ENCODE data around the gene CHRNG.

Gene CHRNG

GRCh38 chr2:232519581-232520438 lies 19.7 kb upstream of the CHRNG start, which contains the start of gene PRSS56:
PRSS56 (plus strand) TSS chr2:232520388; CDS start chr2:232520599, 211 bp downstream.
- Mint-ChIP-seq H3K9me3 (no peaks in the 10 kb centered on the region), H3K4me1 (peaks cover 5% of the 10 kb centered on the region), H3K27ac (no peak within 1 kb of the TSS), H3K4me3 (no peak within 1 kb of the TSS), H3K27me3 (peaks cover 31% of the 10 kb centered on the region), H3K36me3 (ENCODE audit: low read depth) (no peaks in the 10 kb centered on the region)
- DNase-seq = no peak
- ATAC-seq = no peak

DNA sequence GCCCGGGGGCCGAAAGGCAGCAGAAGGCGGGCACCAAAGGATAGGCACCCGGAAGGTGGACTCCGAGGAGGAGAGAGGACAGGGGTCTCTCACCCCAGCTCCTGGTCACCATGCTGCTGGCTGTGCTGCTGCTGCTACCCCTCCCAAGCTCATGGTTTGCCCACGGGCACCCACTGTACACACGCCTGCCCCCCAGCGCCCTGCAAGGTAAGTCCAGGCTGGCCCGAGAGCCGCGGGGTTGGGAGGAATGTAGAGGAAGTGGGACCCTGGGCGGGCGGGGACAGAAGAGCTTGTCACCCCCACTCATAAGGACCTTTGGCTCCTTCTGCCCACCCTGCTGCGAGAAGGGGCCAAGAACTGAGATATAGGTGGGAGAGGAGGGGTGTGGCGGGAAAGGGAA lies 19.0 kb upstream of the CHRNG start:
- no peak for ATAC-seq
- no peaks in the 10 kb centered on the region for H3K36me3 Mint-ChIP-seq (ENCODE audit: low read depth)
- no peak for DNase-seq
- no peak overlapping the region for H3K4me3 Mint-ChIP-seq
- no peaks in the 10 kb centered on the region for H3K9me3 Mint-ChIP-seq
- H3K4me1 Mint-ChIP-seq = peaks cover 5% of the 10 kb centered on the region
- H3K27me3 Mint-ChIP-seq = peaks cover 32% of the 10 kb centered on the region
- H3K27ac Mint-ChIP-seq = no peak overlapping the region

DNA sequence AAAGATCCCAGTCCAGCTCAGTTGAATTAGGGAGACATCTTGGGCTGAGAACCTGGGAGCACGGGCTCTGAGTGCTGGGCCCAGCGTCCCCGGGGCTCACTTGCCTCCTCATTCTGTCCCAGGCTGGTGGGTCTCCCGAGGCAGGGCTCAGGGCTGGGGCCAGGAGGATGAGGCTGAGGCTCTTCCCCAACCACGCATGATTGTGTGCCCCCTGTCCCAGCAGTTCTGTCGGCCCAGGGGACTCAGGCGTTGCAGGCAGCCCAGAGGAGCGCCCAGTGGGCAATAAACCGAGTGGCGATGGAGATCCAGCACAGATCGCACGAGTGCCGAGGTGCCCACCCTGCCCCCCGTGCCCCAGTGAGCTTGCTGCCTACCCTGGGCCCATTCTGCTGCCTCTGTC lies 18.4 kb upstream of the CHRNG start:
- Mint-ChIP-seq H3K4me3 (no peak overlapping the region), H3K9me3 (no peaks in the 10 kb centered on the region), H3K27ac (no peak overlapping the region), H3K36me3 (ENCODE audit: low read depth) (no peaks in the 10 kb centered on the region), H3K27me3 (peaks cover 34% of the 10 kb centered on the region), H3K4me1 (peaks cover 5% of the 10 kb centered on the region)
- no peak for DNase-seq
- ATAC-seq = no peak

DNA sequence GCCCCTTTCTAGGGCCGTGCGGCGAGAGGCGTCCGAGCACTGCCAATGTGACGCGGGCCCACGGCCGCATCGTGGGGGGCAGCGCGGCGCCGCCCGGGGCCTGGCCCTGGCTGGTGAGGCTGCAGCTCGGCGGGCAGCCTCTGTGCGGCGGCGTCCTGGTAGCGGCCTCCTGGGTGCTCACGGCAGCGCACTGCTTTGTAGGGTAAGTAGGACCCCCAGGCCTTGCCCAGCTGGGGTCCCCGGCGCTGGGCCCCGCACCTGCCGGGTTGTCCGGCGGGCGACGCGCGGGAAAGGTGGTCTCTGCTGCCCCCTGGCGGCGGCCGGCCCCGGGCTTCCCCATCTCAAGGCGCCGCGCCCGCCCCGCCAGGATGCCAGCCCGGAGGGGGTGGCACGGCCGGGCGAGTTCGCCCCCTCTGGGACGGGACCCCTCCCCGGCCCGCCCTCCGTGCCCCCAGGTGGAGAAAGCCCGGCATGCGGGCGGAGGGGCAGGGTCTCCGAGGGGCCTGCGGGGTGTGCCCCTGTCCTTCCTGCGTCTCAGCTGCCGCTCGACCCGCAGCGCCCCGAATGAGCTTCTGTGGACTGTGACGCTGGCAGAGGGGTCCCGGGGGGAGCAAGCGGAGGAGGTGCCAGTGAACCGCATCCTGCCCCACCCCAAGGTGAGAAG lies 17.4 kb upstream of the CHRNG start:
- H3K27ac Mint-ChIP-seq = no peak overlapping the region
- H3K9me3 Mint-ChIP-seq = no peaks in the 10 kb centered on the region
- H3K36me3 Mint-ChIP-seq (ENCODE audit: low read depth) = no peaks in the 10 kb centered on the region
- peaks cover 41% of the 10 kb centered on the region for H3K27me3 Mint-ChIP-seq
- ATAC-seq (peak; percentile 57), DNase-seq (peak; percentile 82)
- peaks cover 5% of the 10 kb centered on the region for H3K4me1 Mint-ChIP-seq
- H3K4me3 Mint-ChIP-seq = no peak overlapping the region

DNA sequence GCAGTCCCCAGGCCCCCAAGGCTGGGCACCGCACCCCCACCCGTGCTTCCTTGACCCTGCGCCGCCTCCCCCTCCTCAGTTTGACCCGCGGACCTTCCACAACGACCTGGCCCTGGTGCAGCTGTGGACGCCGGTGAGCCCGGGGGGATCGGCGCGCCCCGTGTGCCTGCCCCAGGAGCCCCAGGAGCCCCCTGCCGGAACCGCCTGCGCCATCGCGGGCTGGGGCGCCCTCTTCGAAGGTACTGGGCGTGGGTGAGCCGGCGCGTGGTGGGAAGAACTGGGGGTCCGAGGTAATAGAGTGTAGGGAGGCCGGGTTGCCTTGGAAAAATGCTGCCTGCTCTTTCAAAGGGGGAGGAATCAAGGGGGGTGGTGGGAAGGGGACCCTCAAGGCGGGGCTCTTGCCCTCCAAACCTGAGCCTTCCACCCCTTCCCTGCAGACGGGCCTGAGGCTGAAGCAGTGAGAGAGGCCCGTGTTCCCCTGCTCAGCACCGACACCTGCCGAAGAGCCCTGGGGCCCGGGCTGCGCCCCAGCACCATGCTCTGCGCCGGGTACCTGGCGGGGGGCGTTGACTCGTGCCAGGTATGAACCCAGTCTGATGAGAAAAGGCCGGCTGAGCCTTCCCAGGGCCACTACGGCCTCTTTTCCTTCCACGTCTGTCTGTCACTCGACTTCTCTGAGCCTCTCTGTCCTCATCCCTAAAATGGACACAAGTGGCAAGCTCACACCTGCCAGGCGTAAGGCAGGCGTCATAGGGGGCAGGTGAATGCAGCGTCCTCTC lies 16.7 kb upstream of the CHRNG start:
- DNase-seq (no peak), ATAC-seq (no peak)
- H3K4me3 Mint-ChIP-seq = no peak overlapping the region
- H3K9me3 Mint-ChIP-seq = no peaks in the 10 kb centered on the region
- H3K27ac Mint-ChIP-seq = no peak overlapping the region
- no peaks in the 10 kb centered on the region for H3K36me3 Mint-ChIP-seq (ENCODE audit: low read depth)
- peaks cover 44% of the 10 kb centered on the region for H3K27me3 Mint-ChIP-seq
- H3K4me1 Mint-ChIP-seq = peaks cover 5% of the 10 kb centered on the region

- Mint-ChIP-seq H3K27me3 (peaks cover 48% of the 10 kb centered on the region), H3K27ac (no peak overlapping the region), H3K9me3 (no peaks in the 10 kb centered on the region), H3K4me1 (peaks cover 5% of the 10 kb centered on the region), H3K36me3 (ENCODE audit: low read depth) (no peaks in the 10 kb centered on the region), H3K4me3 (no peak overlapping the region)
- DNase-seq (no peak), ATAC-seq (no peak)
Measured at GRCh38 chr2:232523402-232523681, 16.1 kb upstream of the CHRNG start.

- peak; percentile 59 for ATAC-seq
- H3K27ac Mint-ChIP-seq = no peak overlapping the region
- no peak overlapping the region for H3K4me3 Mint-ChIP-seq
- no peaks in the 10 kb centered on the region for H3K9me3 Mint-ChIP-seq
- no peaks in the 10 kb centered on the region for H3K36me3 Mint-ChIP-seq (ENCODE audit: low read depth)
- peaks cover 46% of the 10 kb centered on the region for H3K27me3 Mint-ChIP-seq
- peaks cover 9% of the 10 kb centered on the region for H3K4me1 Mint-ChIP-seq
- DNase-seq = peak; percentile 47
Measured at GRCh38 chr2:232523682-232524597, 15.6 kb upstream of the CHRNG start.

DNA sequence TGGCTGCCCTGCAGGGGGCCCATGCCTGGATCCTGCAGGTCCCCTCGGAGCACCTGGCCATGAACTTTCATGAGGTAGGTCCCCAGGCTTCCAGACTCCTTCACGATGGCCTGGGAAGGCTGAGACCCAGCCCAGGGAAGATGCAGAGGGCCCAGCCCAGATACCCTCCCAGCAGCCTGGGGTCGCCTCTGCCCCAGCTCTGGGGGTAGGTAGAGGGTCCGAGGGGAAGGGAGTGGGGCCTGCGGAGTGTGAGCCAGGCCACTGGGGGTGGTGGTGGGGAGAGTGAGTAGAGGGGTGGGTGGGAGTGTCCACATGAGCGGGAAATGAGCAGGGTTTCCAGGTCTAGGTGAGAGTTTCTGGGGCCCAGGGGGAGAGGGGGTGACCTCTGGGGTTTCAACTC lies 14.7 kb upstream of the CHRNG start:
- ATAC-seq (no peak), DNase-seq (no peak)
- Mint-ChIP-seq H3K27ac (no peak overlapping the region), H3K36me3 (ENCODE audit: low read depth) (no peaks in the 10 kb centered on the region), H3K9me3 (no peaks in the 10 kb centered on the region), H3K27me3 (peaks cover 40% of the 10 kb centered on the region), H3K4me1 (peaks cover 11% of the 10 kb centered on the region), H3K4me3 (no peak overlapping the region)

- no peak overlapping the region for H3K4me3 Mint-ChIP-seq
- no peaks in the 10 kb centered on the region for H3K36me3 Mint-ChIP-seq (ENCODE audit: low read depth)
- peaks cover 40% of the 10 kb centered on the region for H3K27me3 Mint-ChIP-seq
- DNase-seq (no peak), ATAC-seq (no peak)
- no peak overlapping the region for H3K27ac Mint-ChIP-seq
- no peaks in the 10 kb centered on the region for H3K9me3 Mint-ChIP-seq
- H3K4me1 Mint-ChIP-seq = peaks cover 11% of the 10 kb centered on the region
Measured at GRCh38 chr2:232525199-232525598, 14.3 kb upstream of the CHRNG start.

GRCh38 chr2:232525791-232526371 lies 13.6 kb upstream of the CHRNG start, which contains the start of gene CHRND:
CHRND (plus strand) TSS chr2:232526160; CDS start chr2:232526216, 56 bp downstream.
- H3K4me1 Mint-ChIP-seq = peaks cover 11% of the 10 kb centered on the region
- no peaks in the 10 kb centered on the region for H3K9me3 Mint-ChIP-seq
- no peak within 1 kb of the TSS for H3K4me3 Mint-ChIP-seq
- peaks cover 35% of the 10 kb centered on the region for H3K27me3 Mint-ChIP-seq
- DNase-seq (no peak), ATAC-seq (no peak)
- no peaks in the 10 kb centered on the region for H3K36me3 Mint-ChIP-seq (ENCODE audit: low read depth)
- H3K27ac Mint-ChIP-seq = no peak within 1 kb of the TSS

DNA sequence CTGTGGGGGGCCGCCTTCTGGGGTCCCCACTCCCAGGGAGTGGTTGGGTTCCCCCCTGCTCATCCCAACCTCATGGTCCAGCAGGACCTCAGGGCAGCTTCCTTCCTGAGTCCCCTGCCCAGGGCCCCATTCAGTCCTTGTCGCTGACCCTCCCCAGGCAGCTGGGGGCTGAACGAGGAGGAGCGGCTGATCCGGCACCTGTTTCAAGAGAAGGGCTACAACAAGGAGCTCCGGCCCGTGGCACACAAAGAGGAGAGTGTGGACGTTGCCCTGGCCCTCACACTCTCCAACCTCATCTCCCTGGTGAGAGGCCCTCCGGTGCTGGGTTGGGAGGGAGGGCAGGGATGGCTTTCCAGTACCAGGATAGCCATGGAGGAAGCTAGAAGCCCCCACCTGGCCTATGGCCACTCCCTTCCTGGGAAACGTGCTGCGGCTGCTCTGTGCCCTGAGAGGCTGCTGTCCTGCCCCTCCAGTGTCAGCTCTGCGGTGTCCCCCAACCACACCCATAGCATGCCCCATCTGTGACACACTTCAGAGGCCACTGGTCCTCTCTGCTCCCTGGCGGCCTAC lies 13.0 kb upstream of the CHRNG start:
- no peak for DNase-seq
- Mint-ChIP-seq H3K27me3 (peaks cover 34% of the 10 kb centered on the region), H3K4me1 (peaks cover 10% of the 10 kb centered on the region), H3K4me3 (no peak overlapping the region), H3K9me3 (no peaks in the 10 kb centered on the region), H3K27ac (no peak overlapping the region), H3K36me3 (ENCODE audit: low read depth) (no peaks in the 10 kb centered on the region)
- no peak for ATAC-seq

GRCh38 chr2:232527905-232528470 lies 11.5 kb upstream of the CHRNG start:
- Mint-ChIP-seq H3K4me1 (peaks cover 9% of the 10 kb centered on the region), H3K27ac (no peak overlapping the region), H3K36me3 (ENCODE audit: low read depth) (no peaks in the 10 kb centered on the region), H3K9me3 (no peaks in the 10 kb centered on the region), H3K27me3 (peaks cover 30% of the 10 kb centered on the region), H3K4me3 (no peak overlapping the region)
- DNase-seq (no peak), ATAC-seq (no peak)

DNA sequence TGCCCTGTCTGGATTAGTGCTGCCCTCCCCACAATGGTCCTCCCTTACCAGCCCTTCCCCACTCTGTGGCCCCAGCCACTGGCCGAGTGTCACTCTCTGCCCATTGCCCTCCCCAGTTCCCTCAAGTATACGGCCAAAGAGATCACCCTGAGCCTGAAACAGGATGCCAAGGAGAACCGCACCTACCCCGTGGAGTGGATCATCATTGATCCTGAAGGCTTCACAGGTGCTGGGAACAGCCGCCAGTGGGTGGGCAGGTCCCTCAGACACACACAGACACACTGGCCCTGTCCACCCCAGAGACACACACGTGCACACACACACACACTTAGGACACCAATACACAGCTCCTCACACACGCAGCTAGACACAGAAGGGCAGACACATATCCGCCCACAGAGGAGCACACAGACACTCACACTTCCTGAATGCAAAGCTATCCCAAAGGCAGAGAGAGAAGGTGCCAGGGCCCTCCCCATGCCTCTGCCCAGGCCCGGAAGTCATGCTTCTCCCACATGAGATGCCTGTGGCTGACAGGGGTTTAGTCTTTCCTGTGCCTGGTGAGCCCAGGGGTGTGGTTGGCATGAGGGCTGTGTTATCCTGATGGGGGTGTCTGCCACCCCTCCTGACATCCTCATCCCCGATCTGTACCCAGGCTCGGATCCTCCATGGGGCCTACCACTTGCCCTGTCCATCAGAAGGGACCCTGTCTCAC lies 10.6 kb upstream of the CHRNG start:
- no peak overlapping the region for H3K27ac Mint-ChIP-seq
- H3K9me3 Mint-ChIP-seq = no peaks in the 10 kb centered on the region
- H3K27me3 Mint-ChIP-seq = peaks cover 25% of the 10 kb centered on the region
- DNase-seq (no peak), ATAC-seq (no peak)
- H3K36me3 Mint-ChIP-seq (ENCODE audit: low read depth) = no peaks in the 10 kb centered on the region
- H3K4me1 Mint-ChIP-seq = peaks cover 7% of the 10 kb centered on the region
- no peak overlapping the region for H3K4me3 Mint-ChIP-seq
